ENCODE results near the gene SDK2. TPM values are rescaled to one million over a fixed set of nuclear protein-coding genes. Genes with fewer than 3 reads are reported as not detected.

The SDK2 gene
- total and polyA plus RNA-seq, 11 donors: 0.84 to 4.0 (median 2.6) TPM

DNA sequence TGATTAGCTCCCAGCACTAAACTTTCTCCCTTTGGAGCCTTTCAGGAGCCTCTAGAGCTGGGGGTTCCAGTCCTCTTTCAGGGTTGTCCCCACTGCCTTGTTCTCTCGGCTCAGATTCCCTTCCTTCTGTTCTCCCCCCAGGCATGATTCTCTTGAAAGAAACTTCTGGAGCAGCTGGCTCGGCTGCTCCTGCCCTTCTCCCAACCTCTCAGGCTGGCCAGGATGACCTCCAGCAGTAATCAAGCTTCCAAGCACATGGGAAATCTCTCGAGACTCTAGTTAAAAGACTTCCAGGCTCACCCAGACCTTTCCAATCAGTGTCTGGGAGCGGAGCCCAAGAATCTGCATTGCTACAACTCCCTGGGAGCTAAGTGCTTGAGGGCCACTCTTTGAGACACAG, 3.6 kb downstream of the SDK2 start:
- Histone ChIP-seq H3K36me3 (no peaks in the 10 kb centered on the region), H3K27ac (no peak overlapping the region), H3K4me1 (peaks cover 0 to 30% (median 15%) of the 10 kb centered on the region in 12 donors), H3K27me3 (peaks cover 0 to 38% (median 7%) of the 10 kb centered on the region in 9 donors), H3K9me3 (no peaks in the 10 kb centered on the region), H3K4me3 (no peak overlapping the region)
- 66 to 76% (median 71%) methylated on average over 4 of the region's 4 CpGs for WGBS, 4 donors
- TF ChIP-seq, protein P1, sequence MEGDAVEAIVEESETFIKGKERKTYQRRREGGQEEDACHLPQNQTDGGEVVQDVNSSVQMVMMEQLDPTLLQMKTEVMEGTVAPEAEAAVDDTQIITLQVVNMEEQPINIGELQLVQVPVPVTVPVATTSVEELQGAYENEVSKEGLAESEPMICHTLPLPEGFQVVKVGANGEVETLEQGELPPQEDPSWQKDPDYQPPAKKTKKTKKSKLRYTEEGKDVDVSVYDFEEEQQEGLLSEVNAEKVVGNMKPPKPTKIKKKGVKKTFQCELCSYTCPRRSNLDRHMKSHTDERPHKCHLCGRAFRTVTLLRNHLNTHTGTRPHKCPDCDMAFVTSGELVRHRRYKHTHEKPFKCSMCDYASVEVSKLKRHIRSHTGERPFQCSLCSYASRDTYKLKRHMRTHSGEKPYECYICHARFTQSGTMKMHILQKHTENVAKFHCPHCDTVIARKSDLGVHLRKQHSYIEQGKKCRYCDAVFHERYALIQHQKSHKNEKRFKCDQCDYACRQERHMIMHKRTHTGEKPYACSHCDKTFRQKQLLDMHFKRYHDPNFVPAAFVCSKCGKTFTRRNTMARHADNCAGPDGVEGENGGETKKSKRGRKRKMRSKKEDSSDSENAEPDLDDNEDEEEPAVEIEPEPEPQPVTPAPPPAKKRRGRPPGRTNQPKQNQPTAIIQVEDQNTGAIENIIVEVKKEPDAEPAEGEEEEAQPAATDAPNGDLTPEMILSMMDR (IDR thresholded peaks at IDR 0.05): no peak
- TF ChIP-seq POLR2A (IDR thresholded peaks at IDR 0.05): no peak
- intact Hi-C loops (cut with DNase I): loop anchor here in 7 of 10 donors (10.0 kb wide), 6 partner anchors 64 to 534 kb away; no protein-coding TSS in a partner anchor
- DNase-seq (no peak), ATAC-seq (no peak)

DNA sequence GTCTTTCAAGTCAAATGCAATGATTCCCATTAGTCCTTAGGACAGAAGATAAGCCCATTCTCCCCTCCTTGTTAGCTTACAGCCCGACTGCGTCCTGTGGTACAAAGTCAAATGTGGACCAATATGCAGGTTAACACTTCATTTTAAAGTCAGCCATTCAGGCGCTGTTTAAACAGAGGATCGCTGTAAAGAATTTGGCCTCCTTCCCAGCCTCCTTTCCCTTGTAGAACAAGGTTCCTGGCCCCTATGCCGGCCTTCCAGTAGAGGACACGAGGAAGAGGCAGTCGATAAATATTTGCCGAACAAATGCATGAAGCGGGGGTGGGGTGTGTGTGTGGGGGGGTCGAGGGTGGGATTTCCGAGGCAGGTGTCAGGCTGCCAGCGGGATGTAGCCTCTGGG, 4.3 kb downstream of the SDK2 start:
- peaks cover 0 to 31% (median 4%) of the 10 kb centered on the region in 9 donors for H3K27me3 ChIP-seq
- DNase-seq (no peak), ATAC-seq (no peak)
- intact Hi-C loops (cut with DNase I): loop anchor here in 7 of 10 donors (10.0 kb wide), 6 partner anchors 65 to 535 kb away; no protein-coding TSS in a partner anchor
- H3K9me3 ChIP-seq: no peaks in the 10 kb centered on the region
- H3K36me3 ChIP-seq: no peaks in the 10 kb centered on the region
- 61 to 67% (median 64%) methylated on average over 12 of the region's 12 CpGs for WGBS, 4 donors
- TF ChIP-seq, protein P1 (IDR thresholded peaks at IDR 0.05): no peak
- no peak for TF ChIP-seq POLR2A (IDR thresholded peaks at IDR 0.05)
- H3K4me1 ChIP-seq: peaks cover 0 to 26% (median 15%) of the 10 kb centered on the region in 12 donors
- H3K4me3 ChIP-seq: no peak overlapping the region
- H3K27ac ChIP-seq: no peak overlapping the region

DNA sequence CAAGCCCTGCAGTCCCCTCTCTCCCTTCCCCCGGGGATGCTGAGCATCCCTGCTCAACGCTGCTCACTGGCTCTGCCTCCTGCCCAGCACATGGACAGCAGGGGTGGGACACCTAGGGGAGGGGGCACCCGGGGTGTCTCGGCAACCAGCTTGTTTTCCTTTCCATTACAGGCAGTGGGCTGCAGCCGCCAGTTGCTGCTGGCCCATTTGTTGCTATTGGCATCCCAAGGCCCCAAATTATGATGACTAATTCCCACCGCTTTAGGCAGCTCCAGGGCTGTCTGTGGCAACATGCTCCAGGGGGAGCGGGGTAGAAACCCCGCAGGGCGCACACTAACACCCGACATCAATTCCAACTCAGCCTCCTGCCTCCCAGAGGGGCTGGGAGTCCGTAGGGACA, 4.9 kb downstream of the SDK2 start:
- WGBS, 4 donors: 66 to 87% (median 78%) methylated on average over 8 to 11 of the region's 11 CpGs
- peaks cover 0 to 24% (median 15%) of the 10 kb centered on the region in 12 donors for H3K4me1 ChIP-seq
- no peaks in the 10 kb centered on the region for H3K36me3 ChIP-seq
- peaks cover 0 to 26% (median 4%) of the 10 kb centered on the region in 9 donors for H3K27me3 ChIP-seq
- DNase-seq: no peak
- no peak overlapping the region for H3K27ac ChIP-seq
- no peaks in the 10 kb centered on the region for H3K9me3 ChIP-seq
- H3K4me3 ChIP-seq: no peak overlapping the region
- TF ChIP-seq, protein P1 (IDR thresholded peaks at IDR 0.05): no peak
- intact Hi-C loops (cut with DNase I): no loop called here
- ATAC-seq: no peak

DNA sequence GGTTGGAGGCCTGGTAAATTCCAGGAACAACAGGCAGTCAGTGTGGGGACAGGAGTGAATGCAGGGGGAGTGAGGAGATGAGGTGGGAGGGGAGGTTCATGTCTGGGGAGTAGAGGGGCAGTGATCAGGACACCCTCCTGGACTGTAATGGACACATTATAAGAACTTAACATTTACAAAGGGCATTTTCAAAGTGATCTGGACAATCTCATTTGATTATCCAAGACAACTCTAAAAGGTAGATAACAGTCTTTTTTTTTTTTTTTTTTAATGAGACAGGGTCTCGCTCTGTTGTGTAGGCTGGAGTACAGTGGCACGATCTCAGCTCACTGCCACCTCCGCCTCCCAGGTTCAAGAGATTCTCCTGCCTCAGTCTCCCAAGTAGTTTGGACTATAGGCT, 5.7 kb downstream of the SDK2 start:
- TF ChIP-seq, protein P1 (IDR thresholded peaks at IDR 0.05): no peak
- no peak for TF ChIP-seq POLR2A (IDR thresholded peaks at IDR 0.05)
- Histone ChIP-seq H3K36me3 (no peaks in the 10 kb centered on the region), H3K9me3 (no peaks in the 10 kb centered on the region), H3K27me3 (peaks cover 0 to 19% (median 4%) of the 10 kb centered on the region in 9 donors), H3K27ac (no peak overlapping the region), H3K4me3 (no peak overlapping the region), H3K4me1 (peaks cover 0 to 16% (median 8%) of the 10 kb centered on the region in 12 donors)
- no peak for DNase-seq
- intact Hi-C loops (cut with DNase I): no loop called here
- 89 to 98% (median 94%) methylated on average over 3 of the region's 3 CpGs for WGBS, 4 donors
- ATAC-seq: no peak
